Keratinocyte (primary cell): ENCODE results near the gene OR13G1.

Experiments
- CTCF ChIP-seq, 3 experiments: IDR thresholded peaks in 1 of 3; conservative IDR thresholded peaks in 1 of 3; optimal IDR thresholded peaks in 1 of 3; 2 replicates in 2 of 3; 3 replicates in 1 of 3; pipeline versions ENCODE3 to v1.5.1; 2011; ENCODE audit warnings: low read length in 3 of 3, mild to moderate bottlenecking in 3 of 3, moderate library complexity in 2 of 3, control low read depth in 1 of 3, inconsistent platforms in 1 of 3; ENCODE audit not compliant: insufficient read depth in 2 of 3; ENCODE audit errors: extremely low read depth in 1 of 3
- EZH2 ChIP-seq: IDR thresholded peaks from one replicate; pipeline ENCODE4 v1.6.1; 2012; ENCODE audit warnings: inconsistent platforms, mild to moderate bottlenecking, low read length, moderate library complexity

GRCh38 chr1:247627951-247628350 is 51.6 kb downstream of the OR13G1 start:
- TF ChIP-seq CTCF (optimal IDR thresholded peaks at IDR 0.05 in 1 of 3, IDR thresholded peaks at IDR 0.05 in 1 of 3, conservative IDR thresholded peaks at IDR 0.05 in 1 of 3; ENCODE audit: extremely low read depth in 1 of 3, insufficient read depth in 2 of 3, low read length in 3 of 3) (no peak), EZH2 (no peak)
